Spleen (tissue), 11 donors: ENCODE measurements around the gene HEG1. TPM values are rescaled to one million over a fixed set of nuclear protein-coding genes. Genes with fewer than 3 reads are reported as not detected.

Source experiments
- DNase-seq: peaks from one replicate; pipeline ENCODE4 v3.0.0-alpha.2; 2020
- H3K27ac ChIP-seq, 8 donors: fragments of 200-600 bp; sonication (generic) in 7 of 8; 1 replicate in 4 of 8; 2 replicates in 4 of 8; pipeline versions ENCODE4 v1.5.0 to v1.8.0; 2016 to 2021; ENCODE audit warnings: inconsistent platforms in 4 of 8, mild to moderate bottlenecking in 4 of 8, moderate library complexity in 1 of 8
- H3K27me3 ChIP-seq, 7 donors: fragments of 200-600 bp; sonication (generic) in 6 of 7; replicated peaks in 1 of 7; 1 replicate in 4 of 7; 2 replicates in 3 of 7; pipeline versions ENCODE4 v1.5.0 to v1.8.0; 2016 to 2021; ENCODE audit warnings: inconsistent platforms in 3 of 7, mild to moderate bottlenecking in 1 of 7
- H3K36me3 ChIP-seq, 6 donors: fragments of 200-600 bp; sonication (generic) in 5 of 6; 1 replicate in 4 of 6; 2 replicates in 2 of 6; pipeline versions ENCODE4 v1.5.0 to v1.8.0; 2016 to 2021; ENCODE audit warnings: inconsistent platforms in 2 of 6
- H3K4me1 ChIP-seq, 6 donors: fragments of 200-600 bp; sonication (generic) in 5 of 6; 1 replicate in 3 of 6; 2 replicates in 3 of 6; pipeline versions ENCODE4 v1.5.0 to v1.8.0; 2016 to 2021; ENCODE audit warnings: inconsistent platforms in 3 of 6
- H3K4me3 ChIP-seq, 8 donors: fragments of 200-600 bp; sonication (generic) in 7 of 8; 1 replicate in 4 of 8; 2 replicates in 4 of 8; pipeline versions ENCODE4 v1.5.0 to v1.8.0; 2016 to 2021; ENCODE audit warnings: inconsistent platforms in 4 of 8, mild to moderate bottlenecking in 4 of 8, moderate library complexity in 2 of 8
- H3K9me3 ChIP-seq, 8 donors: fragments of 200-600 bp; sonication (generic) in 7 of 8; 1 replicate in 4 of 8; 2 replicates in 4 of 8; pipeline versions ENCODE4 v1.5.0 to v1.8.0; 2016 to 2021; ENCODE audit warnings: inconsistent platforms in 4 of 8
- CTCF ChIP-seq, 11 experiments: fragments of 200-600 bp in 7 of 11; fragments of 450-650 bp in 4 of 11; sonication (generic) in 4 of 11; IDR thresholded peaks in 8 of 11; conservative IDR thresholded peaks in 3 of 11; 1 replicate in 7 of 11; 2 replicates in 4 of 11; pipeline versions ENCODE4 v1.4.0 to v1.8.0; 2016 to 2021; ENCODE audit warnings: antibody characterized with exemption in 11 of 11, inconsistent platforms in 4 of 11, mild to moderate bottlenecking in 1 of 11
- POLR2A ChIP-seq, 3 donors: fragments of 450-650 bp; IDR thresholded peaks; one replicate each; pipeline ENCODE4 v1.5.1; 2017; ENCODE audit warnings: antibody characterized with exemption in 3 of 3, mild to moderate bottlenecking in 1 of 3
- POLR2AphosphoS5 ChIP-seq, 3 donors: sonication (generic); formaldehyde crosslinking; IDR thresholded peaks; one replicate each; pipeline ENCODE4 v1.5.1; 2017; ENCODE audit warnings: antibody characterized with exemption in 3 of 3
- WGBS, 5 donors: extraction: QIAGEN DNeasy Blood & Tissue Kit in 3 of 5; methylation state at CpG; one replicate each; pipeline versions ENCODE4 v1.1.5 to v1.1.7; 2013 to 2018; 5-methylcytosine and 5-hydroxymethylcytosine counted together
- intact Hi-C: fragments of 100-400 bp; cut with DNase I; formaldehyde crosslinking; loops from one replicate; pipeline ENCODE4 v1.15.0; 2023; ENCODE audit warnings: low total_unique reads
- polyA plus RNA-seq, 3 donors: library from polyadenylated mRNA; stranded (reverse); fragments of 200-250 nt; gene quantifications; one replicate each; pipeline ENCODE4 v1.2.1, GENCODE V29; 2013
- total RNA-seq, 7 donors: library from RNA; depleted of rRNA in 3 of 7; stranded (reverse); fragments of >200 nt in 3 of 7; fragmentation: NEBNext Ultra II Directional in 4 of 7; extraction: Animal tissue kit (Norgen Biotek cat#: 25700) in 4 of 7; gene quantifications; one replicate each; pipeline versions ENCODE4 v1.1.0 to v1.2.1, GENCODE V29; 2016 to 2021
- donor health status: healthy with polysubstance abuse.
- donor health status: DM: no; HTN: no; CAD: no; lungs with moderate emphysema.
- donor health status: DM: no; HTN: no; CAD: no.
- donor health status: Bipolar disorder and iron deficiency.
- donor health status: healthy.
- donor health status: DM: no; HTN: no; CAD: no.
- donor health status: DM: yes; HTN: yes; CAD: no.

The HEG1 gene
- total and polyA plus RNA-seq, 10 donors: 3.1 to 87.9 (median 64.7) TPM

GRCh38 chr3:124941771-124942170 is 114.0 kb downstream of the HEG1 start:
- Histone ChIP-seq H3K27ac (no peak overlapping the region), H3K9me3 (no peaks in the 10 kb centered on the region), H3K4me3 (no peak overlapping the region), H3K4me1 (no peaks in the 10 kb centered on the region), H3K27me3 (no peaks in the 10 kb centered on the region), H3K36me3 (no peaks in the 10 kb centered on the region)
- no peak for DNase-seq
- intact Hi-C loops: no loop called here
- TF ChIP-seq POLR2AphosphoS5 (IDR thresholded peaks at IDR 0.05): no peak
- TF ChIP-seq CTCF (IDR thresholded peaks at IDR 0.05 in 8 of 11, conservative IDR thresholded peaks at IDR 0.05 in 3 of 11): no peak
- no peak for TF ChIP-seq POLR2A (IDR thresholded peaks at IDR 0.05)
- 40 to 64% (median 60%) methylated on average over 12 of the region's 12 CpGs for WGBS, 5 donors

GRCh38 chr3:124939661-124940060 is 116.1 kb downstream of the HEG1 start:
- intact Hi-C loops: no loop called here
- Histone ChIP-seq H3K4me3 (no peak overlapping the region), H3K27me3 (no peaks in the 10 kb centered on the region), H3K27ac (no peak overlapping the region), H3K9me3 (no peaks in the 10 kb centered on the region), H3K36me3 (no peaks in the 10 kb centered on the region), H3K4me1 (no peaks in the 10 kb centered on the region)
- WGBS, 5 donors: 76 to 89% (median 85%) methylated on average over 4 of the region's 4 CpGs
- TF ChIP-seq POLR2A (IDR thresholded peaks at IDR 0.05) (no peak), POLR2AphosphoS5 (IDR thresholded peaks at IDR 0.05) (no peak), CTCF (IDR thresholded peaks at IDR 0.05 in 8 of 11, conservative IDR thresholded peaks at IDR 0.05 in 3 of 11) (no peak)
- no peak for DNase-seq

DNA sequence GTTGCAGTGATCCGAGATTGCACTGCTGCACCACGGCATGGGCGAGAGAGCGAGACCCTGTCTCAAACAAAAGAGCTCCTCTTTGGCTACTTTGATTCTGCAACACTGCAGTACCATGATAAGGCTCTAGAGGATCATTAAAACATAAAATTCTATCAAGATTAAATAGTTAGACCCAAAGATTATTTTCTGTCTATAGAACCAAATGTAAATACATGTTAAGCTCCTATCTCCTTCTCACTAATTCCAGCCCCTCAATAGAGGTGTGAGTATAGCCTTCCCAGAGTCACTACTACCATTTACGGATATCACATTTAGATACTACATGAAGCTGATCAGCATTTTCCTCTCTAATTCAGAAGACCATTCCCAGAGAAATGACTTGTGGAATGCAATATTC is 116.9 kb downstream of the HEG1 start:
- intact Hi-C loops: no loop called here
- Histone ChIP-seq H3K27ac (no peak overlapping the region), H3K4me1 (no peaks in the 10 kb centered on the region), H3K36me3 (no peaks in the 10 kb centered on the region), H3K9me3 (no peaks in the 10 kb centered on the region), H3K27me3 (no peaks in the 10 kb centered on the region), H3K4me3 (no peak overlapping the region)
- DNase-seq: no peak
- WGBS, 5 donors: 95 to 100% (median 97%) methylated on average over 5 of the region's 5 CpGs
- TF ChIP-seq POLR2AphosphoS5 (IDR thresholded peaks at IDR 0.05) (no peak), POLR2A (IDR thresholded peaks at IDR 0.05) (no peak), CTCF (IDR thresholded peaks at IDR 0.05 in 8 of 11, conservative IDR thresholded peaks at IDR 0.05 in 3 of 11) (no peak)

DNA sequence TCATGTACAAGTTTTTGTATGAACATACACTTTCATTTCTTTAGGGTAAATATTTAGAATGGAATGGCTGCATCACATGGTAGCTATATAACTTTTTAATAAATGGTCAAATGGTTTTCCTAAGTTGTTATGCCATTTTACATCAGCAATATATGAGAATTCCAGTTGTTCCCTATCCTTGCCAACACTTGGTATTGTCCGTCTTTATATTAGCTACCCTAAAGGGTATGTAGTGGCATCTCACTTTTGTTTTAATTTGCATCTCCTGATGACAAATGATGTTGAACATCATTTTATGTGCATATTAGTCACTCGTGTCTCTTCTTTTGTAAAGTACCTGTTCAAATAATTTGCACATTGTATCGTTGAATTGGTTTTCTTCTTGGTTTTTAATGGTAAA is 118.7 kb downstream of the HEG1 start:
- intact Hi-C loops: no loop called here
- WGBS, 5 donors: 84 to 97% (median 90%) methylated on average over 3 of the region's 3 CpGs

More for the DNA sequence above, 118.7 kb downstream of the HEG1 start:
- TF ChIP-seq POLR2A (IDR thresholded peaks at IDR 0.05): no peak
- no peak for TF ChIP-seq CTCF (IDR thresholded peaks at IDR 0.05 in 8 of 11, conservative IDR thresholded peaks at IDR 0.05 in 3 of 11)
- TF ChIP-seq POLR2AphosphoS5 (IDR thresholded peaks at IDR 0.05): no peak
- Histone ChIP-seq H3K27ac (no peak overlapping the region), H3K27me3 (no peaks in the 10 kb centered on the region), H3K4me3 (no peak overlapping the region), H3K9me3 (no peaks in the 10 kb centered on the region), H3K4me1 (no peaks in the 10 kb centered on the region), H3K36me3 (no peaks in the 10 kb centered on the region)
- DNase-seq: no peak
